ENCODE results near the gene ELOVL3. TPM values are rescaled to one million over a fixed set of nuclear protein-coding genes. Genes with fewer than 3 reads are reported as not detected.

The ELOVL3 gene
- total and polyA plus RNA-seq, 2 of the 4 experiments (the other 2 are of a cell fraction) = 0.09 to 0.36 TPM

DNA sequence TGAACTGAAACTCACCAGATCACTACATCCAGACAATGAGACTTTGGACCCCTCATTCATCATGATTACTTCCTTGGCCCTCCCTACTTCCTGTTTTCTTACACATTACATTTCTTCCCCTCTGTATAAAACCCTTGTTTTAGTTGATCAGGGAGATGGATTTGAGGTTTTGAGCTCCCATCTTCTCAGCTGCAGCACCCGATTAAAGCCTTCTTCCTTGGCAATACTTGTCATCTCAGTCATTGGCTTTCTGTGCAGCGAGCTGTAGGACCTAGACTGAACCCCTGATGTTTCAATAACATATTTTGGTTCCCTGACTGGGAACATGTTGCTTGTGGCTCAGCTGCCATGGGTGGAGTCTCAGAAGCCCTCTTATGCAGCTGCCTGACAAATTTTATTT lies 40.8 kb upstream of the ELOVL3 start:
- intact Hi-C loops (cut with micrococcal nuclease) (loop anchor here (5.0 kb wide), 1 partner anchor 37 kb away; no protein-coding TSS in a partner anchor), in situ Hi-C loops (cut with MboI; ENCODE audit: low sequenced_read_pairs) (no loop called here), dilution Hi-C loops (cut with HindIII; ENCODE audit: low sequenced_read_pairs, unreplicated experiment) (no loop called here)
- Histone ChIP-seq H2AK9ac (replicated peaks; ENCODE audit: low read depth, low read length, poor library complexity) (no peak overlapping the region), H3K4me2 (ENCODE audit: low read depth, low read length) (no peak overlapping the region), H2BK20ac (ENCODE audit: low read depth, low read length) (no peak overlapping the region), H3K79me1 (ENCODE audit: low read depth in 1 of 2, low read length in 2 of 2) (no peaks in the 10 kb centered on the region), H4K20me1 (ENCODE audit: insufficient read depth, low read length) (no peaks in the 10 kb centered on the region), H2BK15ac (ENCODE audit: low read depth, low read length) (no peak overlapping the region), H3K27ac (ENCODE audit: insufficient read depth, low read length) (no peak overlapping the region), H2BK5ac (ENCODE audit: low read depth, low read length, poor library complexity, severe bottlenecking) (no peak overlapping the region), H2AFZ (replicated peaks; ENCODE audit: low read length, poor library complexity) (no peak overlapping the region), H3K23ac (ENCODE audit: low read depth, low read length) (no peak overlapping the region), H3K4me3 (ENCODE audit: insufficient read depth, low read depth, low read length) (no peak overlapping the region), H3K36me3 (ENCODE audit: control insufficient read depth, insufficient read depth, low read length) (no peaks in the 10 kb centered on the region), H4K91ac (ENCODE audit: insufficient read depth, low read depth, low read length) (no peak overlapping the region), H3K4me1 (ENCODE audit: control insufficient read depth, insufficient read depth, low read length) (no peaks in the 10 kb centered on the region), H4K8ac (ENCODE audit: low read depth in 2 of 2, low read length in 2 of 2) (no peak overlapping the region), H3K18ac (ENCODE audit: low read depth, low read length) (no peak overlapping the region), H3K14ac (replicated peaks; ENCODE audit: low read depth, low read length) (no peak overlapping the region), H2BK120ac (ENCODE audit: low read depth, low read length) (no peak overlapping the region), H3K9ac (ENCODE audit: low read depth, low read length) (no peak overlapping the region), H3K9me3 (ENCODE audit: control insufficient read depth, insufficient read depth, low read length) (peaks cover 4% of the 10 kb centered on the region; the same call in 1 of the 2 replicates), H3K56ac (ENCODE audit: extremely low read depth, insufficient read depth, low read length) (no peak overlapping the region), H4K5ac (ENCODE audit: low read depth, low read length) (no peak overlapping the region), H3K27me3 (ENCODE audit: control insufficient read depth, insufficient read depth, low read length) (peaks cover 7% of the 10 kb centered on the region), H2AK5ac (ENCODE audit: low read depth, low read length) (no peak overlapping the region), H3K4ac (ENCODE audit: low read depth, low read length) (no peak overlapping the region), H3K9me1 (ENCODE audit: insufficient read depth, low read length) (no peaks in the 10 kb centered on the region)
- TF ChIP-seq POLR2A (IDR thresholded peaks at IDR 0.05; ENCODE audit: low read depth, low read length) (no peak), MAFK (IDR thresholded peaks at IDR 0.05; ENCODE audit: low read depth, low read length) (no peak), FOS (IDR thresholded peaks at IDR 0.05; ENCODE audit: low read depth, low read length) (no peak), RAD21 (IDR thresholded peaks at IDR 0.05; ENCODE audit: low read length) (no peak), RFX5 (IDR thresholded peaks at IDR 0.05; ENCODE audit: low read depth, low read length) (no peak), MXI1 (IDR thresholded peaks at IDR 0.05; ENCODE audit: borderline replicate concordance, low read depth, low read length) (no peak), CEBPB (IDR thresholded peaks at IDR 0.05; ENCODE audit: low read depth, low read length) (no peak), MAZ (IDR thresholded peaks at IDR 0.05; ENCODE audit: borderline replicate concordance, low read depth, low read length) (no peak), SMC3 (IDR thresholded peaks at IDR 0.05; ENCODE audit: low read depth, low read length) (no peak), CHD1 (IDR thresholded peaks at IDR 0.05; ENCODE audit: low read depth, low read length) (no peak), BHLHE40 (IDR thresholded peaks at IDR 0.05; ENCODE audit: low read depth, low read length) (no peak), RCOR1 (IDR thresholded peaks at IDR 0.05; ENCODE audit: insufficient replicate concordance, low read length) (no peak), NFE2L2 (IDR thresholded peaks at IDR 0.05; ENCODE audit: low read depth, low read length) (no peak)
- TF ChIP-seq, protein P1, sequence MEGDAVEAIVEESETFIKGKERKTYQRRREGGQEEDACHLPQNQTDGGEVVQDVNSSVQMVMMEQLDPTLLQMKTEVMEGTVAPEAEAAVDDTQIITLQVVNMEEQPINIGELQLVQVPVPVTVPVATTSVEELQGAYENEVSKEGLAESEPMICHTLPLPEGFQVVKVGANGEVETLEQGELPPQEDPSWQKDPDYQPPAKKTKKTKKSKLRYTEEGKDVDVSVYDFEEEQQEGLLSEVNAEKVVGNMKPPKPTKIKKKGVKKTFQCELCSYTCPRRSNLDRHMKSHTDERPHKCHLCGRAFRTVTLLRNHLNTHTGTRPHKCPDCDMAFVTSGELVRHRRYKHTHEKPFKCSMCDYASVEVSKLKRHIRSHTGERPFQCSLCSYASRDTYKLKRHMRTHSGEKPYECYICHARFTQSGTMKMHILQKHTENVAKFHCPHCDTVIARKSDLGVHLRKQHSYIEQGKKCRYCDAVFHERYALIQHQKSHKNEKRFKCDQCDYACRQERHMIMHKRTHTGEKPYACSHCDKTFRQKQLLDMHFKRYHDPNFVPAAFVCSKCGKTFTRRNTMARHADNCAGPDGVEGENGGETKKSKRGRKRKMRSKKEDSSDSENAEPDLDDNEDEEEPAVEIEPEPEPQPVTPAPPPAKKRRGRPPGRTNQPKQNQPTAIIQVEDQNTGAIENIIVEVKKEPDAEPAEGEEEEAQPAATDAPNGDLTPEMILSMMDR (conservative IDR thresholded peaks at IDR 0.05; ENCODE audit: low read depth, low read length) = no peak
- TF ChIP-seq, protein P2, sequence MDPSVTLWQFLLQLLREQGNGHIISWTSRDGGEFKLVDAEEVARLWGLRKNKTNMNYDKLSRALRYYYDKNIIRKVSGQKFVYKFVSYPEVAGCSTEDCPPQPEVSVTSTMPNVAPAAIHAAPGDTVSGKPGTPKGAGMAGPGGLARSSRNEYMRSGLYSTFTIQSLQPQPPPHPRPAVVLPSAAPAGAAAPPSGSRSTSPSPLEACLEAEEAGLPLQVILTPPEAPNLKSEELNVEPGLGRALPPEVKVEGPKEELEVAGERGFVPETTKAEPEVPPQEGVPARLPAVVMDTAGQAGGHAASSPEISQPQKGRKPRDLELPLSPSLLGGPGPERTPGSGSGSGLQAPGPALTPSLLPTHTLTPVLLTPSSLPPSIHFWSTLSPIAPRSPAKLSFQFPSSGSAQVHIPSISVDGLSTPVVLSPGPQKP (IDR thresholded peaks at IDR 0.05; ENCODE audit: borderline replicate concordance, low read depth, low read length) = no peak
- TF ChIP-seq, protein P3, sequence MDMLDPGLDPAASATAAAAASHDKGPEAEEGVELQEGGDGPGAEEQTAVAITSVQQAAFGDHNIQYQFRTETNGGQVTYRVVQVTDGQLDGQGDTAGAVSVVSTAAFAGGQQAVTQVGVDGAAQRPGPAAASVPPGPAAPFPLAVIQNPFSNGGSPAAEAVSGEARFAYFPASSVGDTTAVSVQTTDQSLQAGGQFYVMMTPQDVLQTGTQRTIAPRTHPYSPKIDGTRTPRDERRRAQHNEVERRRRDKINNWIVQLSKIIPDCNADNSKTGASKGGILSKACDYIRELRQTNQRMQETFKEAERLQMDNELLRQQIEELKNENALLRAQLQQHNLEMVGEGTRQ (IDR thresholded peaks at IDR 0.05; ENCODE audit: low read depth, low read length) = no peak
- DNase-seq (no peak), ATAC-seq (ENCODE audit: low read depth) (no peak)
- ChIA-PET CTCF (no interaction called here), POLR2A (ENCODE audit: unreplicated experiment) (no interaction called here)
- no TSS peak for BruUV-seq (replicated peaks)
- WGBS, 2 experiments (ENCODE audit: extremely low coverage in 2 of 2, insufficient read length in 1 of 2) = 20% methylated on average over 1 of the region's 2 CpGs; no CpG with 5 or more reads in 1 of the 2 experiments

Data from IMR-90 (cell line).